Caki2 (cell line): ENCODE data around the gene CYTH3. TPM values are rescaled to one million over a fixed set of nuclear protein-coding genes. Genes with fewer than 3 reads are reported as not detected.
"Not testable (repeated sequence)": the region's sequence is repeated elsewhere in the genome, so short reads cannot be mapped to it uniquely, and the experiment has no call there.

Experiments
- DNase-seq: peaks from one replicate; pipeline ENCODE4 v3.0.0-alpha.2; 2015; ENCODE audit warnings: low read depth
- in situ Hi-C: cut with HindIII; loops from 2 replicates; pipeline ENCODE4 v1.10.0; 2016; ENCODE audit warnings: low sequenced_read_pairs, low pct_unique_long_range_greater_than_20kb, mixed read lengths
- total RNA-seq: library from RNA; depleted of rRNA; stranded (reverse); fragments of >200 nt; shearing (Covaris generic); gene quantifications from 2 replicates; pipeline ENCODE4 v1.2.3, GENCODE V29; 2014; ENCODE audit warnings: low replicate concordance

Gene CYTH3
- total RNA-seq, 1 experiment from 2014 or later: 7.0 TPM

DNA sequence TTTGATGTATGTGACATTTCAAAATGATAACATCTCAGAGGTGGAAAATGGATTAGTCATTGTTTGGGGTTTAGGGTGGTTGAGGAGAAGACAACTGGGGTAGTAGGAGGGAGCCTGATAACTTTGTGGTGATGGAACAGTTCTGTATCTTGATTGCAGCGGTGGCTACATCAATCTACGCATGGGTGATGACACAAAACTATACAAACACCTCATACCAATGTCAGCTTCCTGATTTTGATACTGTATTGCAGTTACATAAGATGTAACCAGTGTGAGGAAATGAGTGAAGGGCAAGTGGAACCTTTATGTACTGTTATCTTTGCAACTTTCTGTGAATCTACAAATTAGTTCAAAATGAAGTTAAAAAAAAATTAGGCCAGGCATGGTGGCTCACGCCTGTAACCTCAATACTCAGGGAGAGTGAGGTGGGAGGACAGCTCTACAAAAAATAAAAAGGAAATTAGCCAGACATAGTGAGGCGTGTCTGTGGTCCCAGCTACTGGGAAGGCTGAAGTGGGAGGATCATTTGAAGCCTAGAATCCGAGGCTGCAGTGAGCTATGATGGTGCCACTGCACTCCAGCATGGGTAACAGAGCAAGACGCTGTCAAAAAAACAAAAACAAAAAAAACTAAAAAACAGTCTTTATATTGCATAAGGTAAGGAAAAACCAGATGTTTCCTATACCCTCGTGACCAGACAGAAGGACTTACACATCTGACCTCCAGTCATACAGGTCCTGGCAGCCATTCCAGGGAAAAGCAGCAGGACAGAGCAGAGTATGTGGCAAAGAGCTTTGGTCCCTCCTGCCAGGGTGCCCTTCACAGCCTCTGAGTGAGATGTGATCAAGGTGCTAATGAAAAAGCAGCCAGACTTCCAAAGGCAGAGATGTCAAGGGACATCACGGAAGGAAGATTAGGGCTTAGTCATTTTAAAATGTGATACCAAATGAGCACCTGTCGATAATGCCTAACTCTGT lies 50.8 kb downstream of the CYTH3 start:
- in situ Hi-C loops: no loop called here
- DNase-seq: no peak

DNA sequence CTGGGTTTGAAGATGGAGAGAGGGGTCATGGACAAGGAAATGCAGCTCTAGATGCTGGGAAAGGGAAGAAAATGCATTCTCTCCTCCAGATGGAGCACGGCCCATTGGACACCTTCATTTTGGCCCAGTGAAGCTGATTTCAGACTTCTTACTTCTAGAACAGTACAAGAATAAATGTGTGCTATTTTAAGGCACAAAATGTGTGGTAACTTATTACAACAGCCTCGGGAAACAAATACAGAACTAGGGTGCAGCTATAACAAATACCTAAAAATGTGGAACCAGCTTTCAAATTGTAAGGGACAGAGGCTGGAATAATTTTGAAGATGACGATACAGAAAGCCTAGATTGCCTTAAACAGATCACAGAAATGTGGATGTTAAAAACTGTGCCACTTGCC lies 54.1 kb downstream of the CYTH3 start:
- in situ Hi-C loops: no loop called here
- no peak for DNase-seq

DNA sequence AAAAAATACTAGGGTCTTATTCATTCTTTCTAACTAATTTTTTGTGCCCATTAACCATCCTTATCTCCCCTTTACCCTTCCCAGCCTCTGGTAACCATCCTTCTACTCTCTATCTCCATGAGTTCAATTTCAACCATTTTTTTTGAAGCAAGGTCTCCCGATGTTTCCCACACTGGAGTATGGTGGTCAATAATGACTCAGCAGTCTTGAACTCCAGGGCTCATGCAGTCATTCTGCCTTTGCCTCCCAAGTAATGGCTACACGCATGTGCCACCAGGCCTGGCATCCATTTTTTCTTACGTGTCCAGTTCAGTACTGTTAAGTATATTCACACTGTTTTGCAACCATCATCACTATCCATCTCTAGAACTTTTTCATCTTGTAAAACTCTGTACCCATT lies 60.4 kb downstream of the CYTH3 start:
- in situ Hi-C loops: no loop called here
- no peak for DNase-seq

DNA sequence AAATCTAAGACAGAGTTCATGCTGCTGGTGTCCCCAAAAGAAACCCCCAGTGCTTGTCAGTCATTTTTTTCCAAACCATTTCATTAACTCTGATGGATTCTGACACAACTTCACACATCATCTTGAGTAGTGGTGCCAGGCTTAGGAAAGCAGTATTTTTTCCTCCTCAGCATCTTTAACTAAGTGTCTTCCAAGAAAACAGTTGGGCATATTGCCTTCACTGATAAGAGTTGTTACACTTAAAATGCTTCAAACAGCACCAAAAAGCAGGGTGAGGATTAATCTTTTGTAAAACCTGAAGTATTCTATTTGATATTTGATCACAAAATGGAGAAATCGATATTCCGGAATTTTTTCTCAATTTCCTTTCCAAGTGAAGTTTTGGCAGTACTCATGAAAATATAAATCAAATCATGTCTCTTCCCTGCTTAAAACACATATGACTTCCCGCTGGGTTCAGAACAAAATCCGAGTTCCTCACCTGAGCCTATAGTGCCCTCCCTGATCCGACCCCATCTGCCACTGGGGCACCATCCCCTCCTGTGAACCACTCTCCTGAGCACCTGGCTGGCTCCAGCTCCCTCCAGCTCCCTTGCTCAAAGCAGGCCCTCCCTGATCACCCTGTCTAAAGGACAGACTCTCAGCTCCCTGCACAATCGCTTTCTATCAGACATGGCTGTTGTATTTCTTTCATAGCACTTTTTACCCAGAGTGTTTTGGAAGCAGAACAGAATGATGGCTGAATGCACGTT lies 61.6 kb downstream of the CYTH3 start:
- in situ Hi-C loops: no loop called here
- no peak for DNase-seq

DNA sequence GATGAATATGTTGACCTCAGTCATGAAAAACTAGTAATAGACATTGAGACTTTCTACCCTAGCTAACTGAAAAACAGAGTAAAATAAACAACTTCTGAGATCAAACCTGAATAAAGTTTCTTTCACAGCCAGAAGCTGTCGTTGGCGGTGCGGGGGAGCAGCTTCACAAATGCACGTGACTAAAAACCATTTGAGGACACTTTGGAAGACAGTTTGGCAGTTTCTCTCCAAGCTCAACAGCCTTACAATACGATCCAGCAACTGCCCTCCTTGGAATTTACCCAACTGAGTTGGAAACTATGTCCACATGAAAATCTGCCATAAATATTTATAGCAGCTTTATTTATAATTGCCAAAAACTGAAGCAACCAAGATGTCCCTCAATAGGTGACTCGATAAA lies 63.1 kb downstream of the CYTH3 start:
- DNase-seq: no peak
- in situ Hi-C loops: no loop called here

DNA sequence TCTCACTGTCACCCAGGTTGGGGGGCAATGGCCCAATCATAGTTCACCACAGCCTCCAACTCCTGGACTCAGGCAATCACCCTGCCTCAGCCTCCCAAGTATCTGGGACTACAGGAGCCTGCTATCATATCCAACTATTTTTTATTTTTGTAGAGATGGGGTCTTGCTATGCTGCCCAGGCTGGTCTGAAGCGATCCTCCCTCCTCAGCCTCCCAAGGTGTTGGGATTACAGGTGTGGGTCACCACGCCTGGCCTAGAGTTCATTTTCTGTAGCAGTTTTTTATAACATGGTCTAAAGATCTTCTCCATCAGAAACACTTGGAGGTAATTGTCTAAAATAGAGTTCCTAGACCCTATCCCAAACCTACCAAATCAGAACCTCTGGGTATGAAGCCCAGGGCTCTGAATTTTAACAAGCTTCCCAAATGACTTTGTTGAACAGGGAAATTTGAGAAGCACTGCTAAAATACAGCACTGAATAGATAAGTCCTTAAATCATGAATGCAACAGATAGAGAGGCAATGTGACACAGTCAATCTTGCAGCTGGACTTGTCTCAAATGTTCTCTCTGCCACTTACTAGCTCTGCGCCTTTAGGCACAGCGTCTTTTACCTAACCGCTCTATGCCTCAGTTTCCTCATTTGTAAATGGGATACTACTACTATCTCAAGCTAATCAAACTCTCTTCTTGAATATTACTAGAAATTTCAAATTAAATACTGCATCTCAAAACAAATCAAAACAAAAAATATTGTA lies 63.7 kb downstream of the CYTH3 start:
- no peak for DNase-seq
- in situ Hi-C loops: no loop called here

DNA sequence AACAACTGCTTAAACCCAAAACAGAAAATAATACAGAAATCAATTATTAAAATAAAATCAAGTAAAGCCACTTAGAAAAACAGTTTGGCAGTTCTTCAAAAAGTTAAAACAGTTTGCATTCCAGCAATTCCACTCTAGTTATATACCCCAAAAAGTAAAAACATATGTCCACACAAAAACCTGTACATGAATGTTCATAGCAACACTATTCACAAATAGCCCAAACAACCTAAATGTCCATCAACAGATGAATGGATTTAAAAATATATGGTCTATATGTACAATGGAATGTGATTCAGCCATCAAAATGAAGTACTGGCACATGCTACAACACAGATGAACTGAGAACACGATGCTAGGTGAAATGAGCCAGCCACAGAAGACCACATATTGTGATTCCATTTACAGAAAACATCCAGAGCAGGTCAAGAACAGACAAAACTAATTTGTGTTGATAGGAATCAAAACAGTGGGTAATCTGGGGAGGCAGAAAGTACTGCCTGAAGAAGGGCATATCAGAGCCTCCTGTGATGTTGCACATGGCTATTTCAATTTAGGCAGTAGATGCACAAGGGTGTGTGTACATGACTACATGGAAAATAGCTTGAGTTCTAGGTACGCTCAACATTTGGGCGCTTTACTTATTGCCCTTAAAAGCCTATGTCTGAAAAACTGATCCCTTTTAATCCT lies 66.3 kb downstream of the CYTH3 start:
- no peak for DNase-seq
- in situ Hi-C loops: no loop called here

DNA sequence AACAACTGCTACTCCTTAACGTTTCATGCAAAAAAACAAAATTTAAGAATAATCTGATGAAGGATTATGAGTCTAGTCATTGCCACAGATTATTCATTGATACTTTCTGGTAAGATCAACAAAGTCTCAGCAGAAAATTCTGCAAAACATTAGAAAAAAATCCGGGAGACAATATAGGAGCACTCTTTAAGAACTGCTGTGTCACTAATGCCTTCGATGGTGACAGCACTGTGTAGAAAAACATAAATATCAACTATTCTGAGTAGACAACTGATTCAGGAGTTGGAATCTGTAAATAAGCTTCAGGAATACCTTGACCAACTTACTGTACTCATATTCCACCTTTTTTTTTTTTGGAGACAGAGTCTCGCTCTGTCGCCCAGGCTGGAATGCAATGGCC lies 69.0 kb downstream of the CYTH3 start:
- in situ Hi-C loops: no loop called here
- no peak for DNase-seq

DNA sequence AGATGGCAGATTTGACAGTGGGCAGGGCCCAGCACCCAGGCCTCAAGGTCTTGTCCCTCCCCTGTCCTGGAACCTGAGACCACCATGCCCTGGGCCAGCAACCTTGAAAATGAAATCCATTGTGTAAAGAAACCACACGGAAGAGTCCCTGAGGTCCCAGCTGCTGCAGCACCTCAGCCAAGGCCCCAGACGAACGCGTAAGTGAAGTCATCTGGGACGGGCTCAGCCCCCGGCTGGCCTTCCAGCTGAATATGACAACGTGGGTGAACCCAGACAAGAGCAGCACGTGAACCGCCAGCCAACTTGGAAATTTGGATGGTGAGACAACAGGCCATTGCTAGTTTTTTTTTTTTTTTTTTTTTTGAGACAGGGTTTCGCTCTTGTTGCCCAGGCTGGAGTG lies 70.3 kb downstream of the CYTH3 start:
- in situ Hi-C loops: no loop called here
- DNase-seq: no peak

DNA sequence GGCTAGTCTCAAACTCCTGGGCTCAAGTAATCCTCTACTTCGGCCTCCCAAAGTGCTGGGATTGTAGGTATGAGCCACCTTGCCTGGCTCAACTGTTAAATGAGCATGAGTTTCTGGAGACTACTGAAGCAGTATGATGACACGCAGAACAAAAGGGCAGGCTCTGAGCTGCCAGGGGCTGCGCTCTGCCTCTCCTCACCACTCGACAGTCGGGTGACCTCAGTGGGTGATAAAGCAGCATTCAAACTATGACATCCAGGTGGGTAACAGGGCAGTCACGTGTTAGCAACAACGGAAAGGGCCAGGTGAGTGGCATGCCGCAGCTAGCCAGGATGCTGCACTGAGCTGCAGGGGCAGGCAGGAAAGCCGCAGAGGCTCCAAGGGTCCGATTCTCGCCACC lies 71.5 kb downstream of the CYTH3 start:
- in situ Hi-C loops: no loop called here
- DNase-seq: no peak

DNA sequence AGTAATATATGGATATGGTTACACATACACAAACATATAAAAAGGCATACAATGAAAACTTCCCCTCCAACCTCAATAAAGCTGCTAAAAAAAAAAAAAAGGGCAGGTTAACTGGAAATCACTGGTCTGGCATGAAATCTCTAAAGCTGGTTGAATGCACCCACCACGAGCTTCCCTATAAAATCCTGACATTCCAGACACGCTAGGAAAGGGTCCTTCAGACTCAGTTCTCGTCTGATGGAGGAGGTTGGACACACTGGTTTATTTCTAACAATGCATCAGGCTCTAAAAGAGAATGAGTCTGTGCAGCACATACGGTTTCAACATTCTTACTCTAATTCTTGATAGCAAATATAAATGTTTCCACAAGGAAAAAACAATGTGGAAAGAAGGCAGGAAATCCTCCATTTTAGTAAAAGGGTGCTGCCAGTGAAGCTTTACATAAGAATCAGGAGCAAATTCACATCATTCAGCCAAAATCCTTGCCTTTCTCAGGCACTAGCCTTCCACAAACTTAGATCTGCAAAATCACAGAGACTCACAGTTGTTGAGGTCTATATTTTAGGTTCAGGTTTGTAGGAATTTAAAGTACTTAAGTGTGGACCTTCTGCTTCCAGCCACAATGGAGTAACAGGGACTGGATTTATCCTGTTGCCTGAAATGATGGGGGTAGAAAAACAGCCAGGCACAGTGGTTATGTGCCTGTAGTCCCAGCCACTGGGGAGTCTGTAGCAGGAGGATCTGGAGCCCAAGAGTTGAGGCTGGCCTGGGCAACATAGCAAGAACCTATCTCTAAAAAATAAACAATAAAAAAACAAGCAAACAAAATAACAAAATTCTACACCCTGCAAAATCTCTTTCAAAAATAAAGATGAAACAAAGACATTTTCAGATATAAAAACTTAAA lies 73.5 kb downstream of the CYTH3 start:
- no peak for DNase-seq
- in situ Hi-C loops: no loop called here

DNA sequence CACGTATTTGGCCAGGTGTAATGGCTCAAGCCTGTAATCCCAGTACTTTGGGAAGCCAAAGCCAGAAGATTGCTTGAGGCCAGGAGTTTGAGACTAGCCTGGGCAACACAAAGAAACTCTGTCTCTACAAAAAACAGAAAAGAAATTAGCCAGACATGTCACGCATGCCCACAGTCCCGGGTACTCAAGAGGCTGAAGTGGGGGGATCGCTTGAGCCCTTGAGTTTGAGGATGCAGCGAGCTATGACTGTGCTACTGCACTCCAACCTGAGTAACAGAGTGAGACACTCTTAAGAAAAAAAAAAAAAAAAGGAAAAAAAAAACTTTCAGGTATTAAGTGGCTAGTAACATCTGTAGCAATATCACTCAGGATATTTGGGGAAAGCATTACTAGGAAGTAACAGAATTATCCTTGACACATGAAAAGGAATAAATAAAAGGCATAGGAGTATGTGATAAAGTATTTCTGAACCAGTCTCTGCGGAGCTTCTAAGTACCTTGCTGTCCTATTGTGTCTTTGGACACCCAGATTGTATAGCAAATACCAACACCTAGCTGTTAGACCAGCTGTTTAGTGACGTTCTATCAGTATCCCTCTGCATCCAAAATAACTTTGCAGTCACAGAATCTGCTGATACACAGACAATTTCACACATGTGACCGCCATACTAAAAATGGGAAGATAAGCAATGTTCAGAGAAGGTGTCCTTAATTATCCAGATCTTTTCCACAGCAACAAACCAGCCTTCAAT lies 74.4 kb downstream of the CYTH3 start:
- DNase-seq: no peak
- in situ Hi-C loops: no loop called here

DNA sequence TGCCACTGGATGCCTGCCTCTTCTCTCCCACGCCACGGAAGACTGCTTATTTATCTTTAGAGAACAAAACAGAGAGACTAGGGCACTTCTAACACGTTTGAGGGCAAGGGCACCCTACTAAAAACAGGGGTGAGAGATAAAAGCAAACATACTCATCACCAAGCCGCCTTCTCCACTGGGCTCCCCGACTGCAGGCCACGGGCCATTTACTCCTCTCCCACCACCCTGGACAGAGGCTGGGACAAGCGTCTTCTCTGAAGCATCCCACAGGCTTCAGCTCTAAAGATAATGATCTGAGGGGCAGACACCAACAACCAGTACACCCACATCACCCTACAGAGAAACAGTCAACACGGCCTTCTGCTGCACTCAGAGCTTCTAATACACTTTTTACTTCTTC lies 78.7 kb downstream of the CYTH3 start:
- in situ Hi-C loops: no loop called here
- no peak for DNase-seq

DNA sequence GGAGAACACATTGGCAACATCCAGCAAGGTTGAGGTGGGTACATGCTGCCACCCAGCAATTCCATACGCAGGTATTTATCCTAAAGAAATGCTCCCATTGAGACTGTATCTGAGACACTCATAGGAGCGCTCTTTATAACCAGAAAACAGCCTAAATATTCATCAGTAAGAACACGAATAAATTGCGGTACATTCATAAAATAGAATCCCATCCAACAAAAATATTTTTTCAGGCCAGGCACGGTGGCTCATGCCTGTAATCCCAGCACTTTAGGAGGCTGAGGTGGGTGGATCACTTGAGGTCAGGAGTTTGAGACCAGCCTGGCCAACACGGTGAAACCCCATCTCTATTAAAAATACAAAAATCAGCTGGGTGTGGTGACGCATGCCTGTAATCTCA lies 81.9 kb downstream of the CYTH3 start:
- in situ Hi-C loops, DNase-seq: not testable (repeated sequence)

DNA sequence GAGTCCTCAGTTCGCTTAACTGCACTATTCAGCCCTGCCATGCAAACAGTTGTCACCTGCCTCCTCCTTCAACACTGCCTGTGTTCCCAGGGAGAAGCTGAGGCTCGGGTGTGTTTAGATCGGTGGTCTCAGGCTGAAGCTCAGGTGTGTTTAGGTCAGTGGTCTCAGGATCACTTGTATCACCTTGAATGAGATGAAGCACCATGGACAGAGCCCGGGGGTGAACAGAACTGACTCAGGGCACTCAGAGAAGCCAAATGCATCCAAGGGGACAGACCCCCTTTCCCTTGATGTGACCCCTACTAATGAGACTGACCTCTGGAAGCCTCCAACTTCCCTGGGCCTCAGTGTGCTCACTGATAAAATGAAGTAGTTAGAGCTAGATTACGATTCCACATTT lies 84.0 kb downstream of the CYTH3 start:
- in situ Hi-C loops: loop anchor here (10.0 kb wide), 1 partner anchor 76 kb away; no protein-coding TSS in a partner anchor

DNA sequence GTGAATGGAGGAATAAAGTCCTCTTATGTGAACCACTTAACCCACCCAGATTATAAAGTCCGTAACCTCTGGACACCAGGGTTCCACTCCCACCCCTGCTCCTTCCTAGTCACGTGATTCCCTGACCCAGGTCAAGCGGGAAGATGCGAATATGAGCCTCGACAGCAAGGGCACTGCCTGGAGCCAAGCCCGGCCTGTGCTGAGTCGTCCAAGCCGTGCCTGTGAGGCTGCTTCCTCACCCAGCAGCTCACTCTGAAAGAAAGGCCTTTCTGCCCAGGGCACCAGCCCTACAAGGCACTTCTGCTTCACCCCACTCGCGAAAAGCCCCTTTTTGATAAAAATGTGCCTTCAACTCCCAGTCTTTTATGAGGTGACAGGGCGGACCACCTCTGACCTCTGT lies 85.8 kb downstream of the CYTH3 start:
- in situ Hi-C loops: loop anchor here (10.0 kb wide), 1 partner anchor 78 kb away; no protein-coding TSS in a partner anchor

More for the DNA sequence above, 84.0 kb downstream of the CYTH3 start:
- DNase-seq: no peak

More for the DNA sequence above, 85.8 kb downstream of the CYTH3 start:
- DNase-seq: no peak
